GM19468 (cell line): ENCODE results near the gene OR52E4.

Experiments
- ATAC-seq: cut with Tn5 transposase; IDR thresholded peaks from one replicate; pipeline ENCODE4 v1.9.1; 2021; ENCODE audit warnings: mild to moderate bottlenecking, moderate library complexity, moderate number of reproducible peaks; ENCODE audit not compliant: unreplicated experiment; ENCODE audit errors: extremely low read depth

The OR52E4 gene

GRCh38 chr11:5880329-5880728 is at the start of gene OR52E4:
OR52E4 (plus strand) TSS chr11:5880629; CDS start chr11:5884293, 3,664 bp downstream.
- ATAC-seq: no peak

- ATAC-seq: no peak
Measured at GRCh38 chr11:5831196-5831829, 49.1 kb upstream of the OR52E4 start.

GRCh38 chr11:5833446-5833845 is 47.0 kb upstream of the OR52E4 start:
- ATAC-seq: no peak

GRCh38 chr11:5837695-5838094 is 42.7 kb upstream of the OR52E4 start:
- no peak for ATAC-seq

GRCh38 chr11:5841797-5842196 is 38.6 kb upstream of the OR52E4 start, which contains the start of gene OR52E6:
OR52E6 (minus strand) TSS chr11:5841897; CDS start chr11:5841897, 0 bp downstream.
- no peak for ATAC-seq

GRCh38 chr11:5846701-5847100 is 33.7 kb upstream of the OR52E4 start:
- no peak for ATAC-seq

- ATAC-seq: no peak
Measured at GRCh38 chr11:5847711-5848110, 32.7 kb upstream of the OR52E4 start.

- ATAC-seq: no peak
Measured at GRCh38 chr11:5851002-5851401, 29.4 kb upstream of the OR52E4 start.

- ATAC-seq: no peak
Measured at GRCh38 chr11:5857590-5857989, 22.8 kb upstream of the OR52E4 start, which contains the start of gene OR52E8. OR52E8 (minus strand) TSS chr11:5857690; CDS start chr11:5857690, 0 bp downstream.

GRCh38 chr11:5865826-5866225 is 14.6 kb upstream of the OR52E4 start:
- no peak for ATAC-seq

GRCh38 chr11:5878564-5878963 is 1.9 kb upstream of the OR52E4 start:
- no peak for ATAC-seq

GRCh38 chr11:5881756-5882155 is 1.3 kb downstream of the OR52E4 start:
- no peak for ATAC-seq

- ATAC-seq: no peak
Measured at GRCh38 chr11:5887172-5887571, 6.7 kb downstream of the OR52E4 start.

- ATAC-seq: no peak
Measured at GRCh38 chr11:5887661-5888060, 7.2 kb downstream of the OR52E4 start.

GRCh38 chr11:5891216-5891800 is 10.9 kb downstream of the OR52E4 start:
- no peak for ATAC-seq

GRCh38 chr11:5892908-5893307 is 12.5 kb downstream of the OR52E4 start, which contains the start of gene OR52E5:
OR52E5 (plus strand) TSS chr11:5893208; CDS start chr11:5900777, 7,569 bp downstream.
- no peak for ATAC-seq

- no peak for ATAC-seq
Measured at GRCh38 chr11:5899534-5899933, 19.1 kb downstream of the OR52E4 start.

GRCh38 chr11:5910540-5910939 is 30.1 kb downstream of the OR52E4 start:
- ATAC-seq: no peak

- no peak for ATAC-seq
Measured at GRCh38 chr11:5922749-5923426, 42.5 kb downstream of the OR52E4 start.

- no peak for ATAC-seq
Measured at GRCh38 chr11:5923427-5923776, 43.0 kb downstream of the OR52E4 start.

- ATAC-seq: no peak
Measured at GRCh38 chr11:5923794-5924193, 43.4 kb downstream of the OR52E4 start.
